Choroid plexus epithelial cell (primary cell): Measurements from ENCODE around the gene ATRX.
"Not testable (repeated sequence)": the region's sequence is repeated elsewhere in the genome, so short reads cannot be mapped to it uniquely, and the experiment has no call there.

Source experiments
- DNase-seq: peaks from one replicate; pipeline ENCODE4 v3.0.0-alpha.2; 2010; ENCODE audit warnings: low read depth
- H3K4me3 ChIP-seq: 2 replicates; pipeline ENCODE4 v1.5.1; 2011; ENCODE audit warnings: low read depth, mild to moderate bottlenecking, control low read depth, low read length, moderate library complexity
- CTCF ChIP-seq: conservative IDR thresholded peaks from 2 replicates; pipeline ENCODE4 v1.5.1; 2011; ENCODE audit warnings: low read depth, mild to moderate bottlenecking, control low read depth, inconsistent platforms, low read length, moderate library complexity

Gene ATRX

GRCh38 chrX:77565278-77565677 lies 220.7 kb downstream of the ATRX start:
- no peak for DNase-seq
- H3K4me3 ChIP-seq: no peak overlapping the region
- no peak for TF ChIP-seq CTCF

DNA sequence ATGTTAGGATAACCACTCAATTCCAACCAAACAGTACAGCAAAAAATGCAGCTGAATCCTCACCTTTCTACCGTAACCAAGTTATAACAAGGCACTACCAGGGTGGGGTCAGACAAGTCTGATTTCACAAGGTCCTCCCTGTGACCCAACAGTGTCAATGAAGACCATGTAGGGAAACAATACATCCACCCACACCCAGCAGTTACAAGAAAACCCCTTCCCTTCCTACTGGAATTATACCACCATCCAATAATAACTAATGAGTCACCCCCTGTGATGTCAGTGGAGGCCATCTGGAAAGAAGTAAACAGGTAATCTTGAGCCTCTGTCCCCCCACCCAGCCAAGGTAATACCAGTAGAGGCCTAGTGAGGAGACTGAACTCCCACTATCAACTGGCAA lies 221.2 kb downstream of the ATRX start:
- H3K4me3 ChIP-seq: no peak overlapping the region
- peak; percentile 13 for DNase-seq
- TF ChIP-seq CTCF: no peak

DNA sequence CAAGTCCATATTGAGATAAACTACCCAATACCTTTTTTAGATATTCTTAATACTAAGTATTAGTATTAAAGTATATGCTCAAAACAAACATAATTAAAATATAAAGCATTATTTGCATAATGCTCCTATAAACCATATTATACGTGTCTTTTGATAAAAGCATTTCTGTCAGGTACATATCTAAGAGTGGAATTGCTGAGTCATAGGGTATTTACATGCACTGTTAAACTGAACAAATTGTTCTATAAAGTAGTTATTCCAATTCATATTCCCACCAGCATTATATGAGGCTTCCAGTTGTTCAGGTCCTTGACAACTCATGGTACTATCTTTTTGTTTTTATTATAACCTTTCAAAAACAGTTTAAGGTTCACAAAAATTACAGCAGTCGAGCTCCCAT lies 224.6 kb downstream of the ATRX start:
- H3K4me3 ChIP-seq: no peak overlapping the region
- no peak for TF ChIP-seq CTCF
- DNase-seq: peak; percentile 3

DNA sequence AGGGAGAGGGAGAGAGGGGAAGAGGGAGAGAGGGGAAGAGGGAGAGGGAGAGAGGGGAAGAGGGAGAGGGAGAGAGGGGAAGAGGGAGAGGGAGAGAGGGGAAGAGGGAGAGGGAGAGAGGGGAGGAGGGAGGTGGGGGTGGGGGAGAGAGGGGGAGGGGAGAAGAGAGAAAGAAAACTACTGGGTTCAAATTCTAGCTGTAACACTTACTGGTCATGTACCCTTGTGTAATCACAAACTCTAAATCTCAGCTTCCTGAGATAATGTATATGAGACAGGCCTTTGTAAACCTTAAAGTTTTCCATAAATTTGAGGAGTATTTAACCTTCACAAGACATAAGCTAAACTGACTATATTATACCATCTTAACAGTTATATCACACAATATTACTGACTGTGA lies 229.7 kb downstream of the ATRX start:
- TF ChIP-seq CTCF: no peak
- H3K4me3 ChIP-seq: no peak overlapping the region
- no peak for DNase-seq

- H3K4me3 ChIP-seq: no peak overlapping the region
- no peak for TF ChIP-seq CTCF
- no peak for DNase-seq
Observed at GRCh38 chrX:77548751-77549150, 237.3 kb downstream of the ATRX start.

- not testable (repeated sequence) for H3K4me3 ChIP-seq, DNase-seq
Observed at GRCh38 chrX:77539778-77540177, 246.2 kb downstream of the ATRX start.

GRCh38 chrX:77531261-77531660 lies 254.8 kb downstream of the ATRX start:
- H3K4me3 ChIP-seq, DNase-seq: not testable (repeated sequence)

DNA sequence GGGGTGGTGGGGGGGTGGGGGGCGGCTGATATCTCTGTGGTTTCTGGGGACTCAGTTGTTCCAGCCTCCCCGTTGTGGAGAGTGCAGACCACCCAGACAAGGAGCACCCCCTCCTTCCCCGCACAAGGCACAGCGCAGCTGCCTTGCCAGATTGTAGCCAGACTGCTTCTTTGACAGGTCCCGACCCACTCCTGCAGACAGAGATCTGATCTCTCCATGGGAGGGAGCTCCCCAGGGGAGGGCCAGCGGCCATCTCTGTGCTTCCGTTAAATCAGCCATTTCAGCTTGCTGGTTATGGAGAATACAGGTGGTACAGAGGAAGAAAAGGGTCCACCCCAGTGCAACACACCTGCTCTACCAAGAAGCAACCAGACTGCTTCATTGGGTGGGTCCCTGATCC lies 258.0 kb downstream of the ATRX start:
- H3K4me3 ChIP-seq: no peak overlapping the region
- no peak for TF ChIP-seq CTCF
- no peak for DNase-seq
